Measurements from ENCODE around the gene ADAMTS5.

DNA sequence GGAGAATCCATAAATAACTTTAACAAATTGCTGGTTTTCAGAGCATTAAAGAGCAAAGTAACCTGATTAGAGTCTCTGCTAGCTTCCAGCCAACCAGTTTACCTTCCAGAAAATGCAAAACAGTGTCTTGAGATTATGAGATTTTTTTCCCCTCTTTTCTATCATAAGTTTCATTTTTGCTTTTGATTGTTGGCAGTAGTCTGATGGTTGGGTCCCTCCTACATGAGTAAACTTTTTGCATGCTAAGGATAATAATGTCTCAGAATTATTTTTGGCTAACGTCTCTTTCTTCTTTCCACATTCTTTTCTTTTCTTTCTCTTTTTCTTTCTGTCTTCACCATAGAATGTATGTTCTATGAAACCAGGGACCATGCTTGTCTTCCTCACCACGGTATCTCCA is 6.3 kb upstream of the ADAMTS5 start:
- no peak for TF ChIP-seq CTCF (IDR thresholded peaks at IDR 0.05; ENCODE audit: insufficient read depth, low read length)
- no peak for TF ChIP-seq GABPA (IDR thresholded peaks at IDR 0.05; ENCODE audit: low read depth)
- TF ChIP-seq, protein P1, sequence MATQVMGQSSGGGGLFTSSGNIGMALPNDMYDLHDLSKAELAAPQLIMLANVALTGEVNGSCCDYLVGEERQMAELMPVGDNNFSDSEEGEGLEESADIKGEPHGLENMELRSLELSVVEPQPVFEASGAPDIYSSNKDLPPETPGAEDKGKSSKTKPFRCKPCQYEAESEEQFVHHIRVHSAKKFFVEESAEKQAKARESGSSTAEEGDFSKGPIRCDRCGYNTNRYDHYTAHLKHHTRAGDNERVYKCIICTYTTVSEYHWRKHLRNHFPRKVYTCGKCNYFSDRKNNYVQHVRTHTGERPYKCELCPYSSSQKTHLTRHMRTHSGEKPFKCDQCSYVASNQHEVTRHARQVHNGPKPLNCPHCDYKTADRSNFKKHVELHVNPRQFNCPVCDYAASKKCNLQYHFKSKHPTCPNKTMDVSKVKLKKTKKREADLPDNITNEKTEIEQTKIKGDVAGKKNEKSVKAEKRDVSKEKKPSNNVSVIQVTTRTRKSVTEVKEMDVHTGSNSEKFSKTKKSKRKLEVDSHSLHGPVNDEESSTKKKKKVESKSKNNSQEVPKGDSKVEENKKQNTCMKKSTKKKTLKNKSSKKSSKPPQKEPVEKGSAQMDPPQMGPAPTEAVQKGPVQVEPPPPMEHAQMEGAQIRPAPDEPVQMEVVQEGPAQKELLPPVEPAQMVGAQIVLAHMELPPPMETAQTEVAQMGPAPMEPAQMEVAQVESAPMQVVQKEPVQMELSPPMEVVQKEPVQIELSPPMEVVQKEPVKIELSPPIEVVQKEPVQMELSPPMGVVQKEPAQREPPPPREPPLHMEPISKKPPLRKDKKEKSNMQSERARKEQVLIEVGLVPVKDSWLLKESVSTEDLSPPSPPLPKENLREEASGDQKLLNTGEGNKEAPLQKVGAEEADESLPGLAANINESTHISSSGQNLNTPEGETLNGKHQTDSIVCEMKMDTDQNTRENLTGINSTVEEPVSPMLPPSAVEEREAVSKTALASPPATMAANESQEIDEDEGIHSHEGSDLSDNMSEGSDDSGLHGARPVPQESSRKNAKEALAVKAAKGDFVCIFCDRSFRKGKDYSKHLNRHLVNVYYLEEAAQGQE (IDR thresholded peaks at IDR 0.05; ENCODE audit: insufficient replicate concordance, low read depth): no peak
- TF ChIP-seq POLR2AphosphoS5 (IDR thresholded peaks at IDR 0.05; ENCODE audit: low read depth): no peak
- no peak for TF ChIP-seq SPI1 (IDR thresholded peaks at IDR 0.05; ENCODE audit: borderline replicate concordance, low read depth)

All from HL-60 (cell line).